Activated naive CD8-positive, alpha-beta T cell treated with anti-CD3 and anti-CD28 coated beads, Interleukin-2, amount 50 U/mL, for 16 hours (primary cell): ENCODE results near the gene PINLYP.
"Not testable (repeated sequence)": the region's sequence is repeated elsewhere in the genome, so short reads cannot be mapped to it uniquely, and the experiment has no call there.

Experiments
- DNase-seq: peaks from one replicate; pipeline ENCODE4 v3.0.0-alpha.2; 2020; ENCODE audit warnings: low read depth, low spot score

The PINLYP gene

GRCh38 chr19:43575156-43575950 is at the start of gene PINLYP, which contains the start of gene XRCC1:
Gene PINLYP (plus strand): TSS chr19:43575801. CDS start chr19:43577192, 1,391 bp downstream.
Gene XRCC1 (minus strand): TSS chr19:43575527. CDS start chr19:43575458, 69 bp downstream.
- DNase-seq = peak; percentile 96

- DNase-seq = no peak
These were observed 49.5 kb upstream of the PINLYP start for GRCh38 chr19:43525836-43526771.

GRCh38 chr19:43526884-43527859 is 48.4 kb upstream of the PINLYP start, which contains the start of gene ETHE1:
Gene ETHE1 (minus strand): TSS chr19:43527201. CDS start chr19:43527177, 24 bp downstream.
- peak; percentile 59 for DNase-seq

GRCh38 chr19:43527860-43528622 is 47.6 kb upstream of the PINLYP start:
- DNase-seq = no peak

- DNase-seq = no peak
These were observed 43.0 kb upstream of the PINLYP start for GRCh38 chr19:43532571-43532961.

GRCh38 chr19:43532962-43533545 is 42.5 kb upstream of the PINLYP start, which contains the start of gene ZNF575:
Gene ZNF575 (plus strand): TSS chr19:43533188. CDS start chr19:43534423, 1,235 bp downstream.
- peak; percentile 78 for DNase-seq

GRCh38 chr19:43533546-43534304 is 41.9 kb upstream of the PINLYP start:
- peak; percentile 93 for DNase-seq

GRCh38 chr19:43534305-43534815 is 41.2 kb upstream of the PINLYP start:
- DNase-seq = no peak

- DNase-seq = no peak
These were observed 40.5 kb upstream of the PINLYP start for GRCh38 chr19:43534816-43535761.

GRCh38 chr19:43538922-43539321 is 36.7 kb upstream of the PINLYP start:
- no peak for DNase-seq

GRCh38 chr19:43540381-43540780 is 35.2 kb upstream of the PINLYP start:
- no peak for DNase-seq

- no peak for DNase-seq
These were observed 33.5 kb upstream of the PINLYP start for GRCh38 chr19:43541920-43542650.

GRCh38 chr19:43544077-43544476 is 31.5 kb upstream of the PINLYP start:
- no peak for DNase-seq

GRCh38 chr19:43545276-43545675 is 30.3 kb upstream of the PINLYP start:
- DNase-seq = no peak

- no peak for DNase-seq
These were observed 29.6 kb upstream of the PINLYP start for GRCh38 chr19:43545981-43546380.

GRCh38 chr19:43546581-43546980 is 29.0 kb upstream of the PINLYP start:
- no peak for DNase-seq

GRCh38 chr19:43547926-43548325 is 27.7 kb upstream of the PINLYP start:
- DNase-seq = not testable (repeated sequence)
